ENCODE results near the gene SERPINB1. TPM values are rescaled to one million over a fixed set of nuclear protein-coding genes. Genes with fewer than 3 reads are reported as not detected.

The SERPINB1 gene
- 10 to 100 TPM; 21.1 to 39.2 (median 29.3) TPM for total RNA-seq (2021; fragmentation: NEBNext Ultra II Directional; extraction: Animal tissue kit (Norgen Biotek cat#: 25700))
- long read RNA-seq, transcript SERPINB1-201 (7 exons, 2,619 nt) = major isoform, 50 of 54 reads
- long read RNA-seq, partial matches to known transcripts = 2 of 54 reads
- long read RNA-seq, other reads (novel, unspliced or antisense) = 2 of 54 reads

DNA sequence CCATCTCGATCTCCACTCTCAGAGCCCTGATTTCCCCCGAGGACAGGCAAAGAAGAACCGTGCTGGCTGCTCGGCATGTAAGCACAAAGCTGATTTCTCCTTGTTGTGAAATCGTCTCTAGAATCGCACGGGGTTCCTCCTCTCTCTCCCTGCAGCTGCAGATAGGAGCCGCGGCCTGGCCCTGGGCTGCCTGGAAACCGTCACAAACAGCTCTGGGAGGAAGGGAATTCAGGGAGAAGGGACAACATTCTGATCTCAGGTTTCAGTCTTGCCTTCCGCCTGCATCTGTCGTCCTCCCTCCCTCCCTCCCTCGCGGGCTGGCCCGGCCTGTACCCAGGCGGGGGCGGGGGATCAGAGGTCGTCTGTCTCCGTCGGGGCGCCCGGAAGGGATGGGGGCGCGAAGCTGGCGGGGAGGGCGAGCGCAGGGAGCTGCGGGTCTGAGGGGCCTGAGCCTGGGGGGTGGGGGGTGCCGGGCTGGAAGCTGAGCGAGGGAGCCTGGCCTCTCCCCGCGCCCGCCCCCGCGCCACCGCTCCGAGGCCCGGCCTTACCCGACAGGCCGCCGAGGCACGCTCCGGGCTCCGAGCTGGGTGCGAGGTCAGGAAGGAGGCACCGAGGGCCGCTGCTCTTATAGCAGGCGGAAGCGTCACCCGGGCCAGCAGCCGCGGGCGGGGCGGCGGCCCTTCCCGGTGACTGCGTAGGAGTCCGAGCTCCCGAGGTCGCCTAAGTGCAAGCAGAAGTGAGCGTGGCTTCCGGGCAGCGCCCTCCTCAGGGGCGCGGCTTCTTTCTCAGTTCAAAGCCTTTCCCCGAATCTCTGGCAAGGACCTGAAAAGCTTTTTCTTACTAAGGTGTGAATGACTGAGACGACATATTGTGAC lies at the start of gene SERPINB1:
TSS of gene SERPINB1 (minus strand) at position 600 of the 875 bp plus-strand sequence. CDS start 1,277 bp downstream, outside the sequence.
- TF ChIP-seq, protein P1, sequence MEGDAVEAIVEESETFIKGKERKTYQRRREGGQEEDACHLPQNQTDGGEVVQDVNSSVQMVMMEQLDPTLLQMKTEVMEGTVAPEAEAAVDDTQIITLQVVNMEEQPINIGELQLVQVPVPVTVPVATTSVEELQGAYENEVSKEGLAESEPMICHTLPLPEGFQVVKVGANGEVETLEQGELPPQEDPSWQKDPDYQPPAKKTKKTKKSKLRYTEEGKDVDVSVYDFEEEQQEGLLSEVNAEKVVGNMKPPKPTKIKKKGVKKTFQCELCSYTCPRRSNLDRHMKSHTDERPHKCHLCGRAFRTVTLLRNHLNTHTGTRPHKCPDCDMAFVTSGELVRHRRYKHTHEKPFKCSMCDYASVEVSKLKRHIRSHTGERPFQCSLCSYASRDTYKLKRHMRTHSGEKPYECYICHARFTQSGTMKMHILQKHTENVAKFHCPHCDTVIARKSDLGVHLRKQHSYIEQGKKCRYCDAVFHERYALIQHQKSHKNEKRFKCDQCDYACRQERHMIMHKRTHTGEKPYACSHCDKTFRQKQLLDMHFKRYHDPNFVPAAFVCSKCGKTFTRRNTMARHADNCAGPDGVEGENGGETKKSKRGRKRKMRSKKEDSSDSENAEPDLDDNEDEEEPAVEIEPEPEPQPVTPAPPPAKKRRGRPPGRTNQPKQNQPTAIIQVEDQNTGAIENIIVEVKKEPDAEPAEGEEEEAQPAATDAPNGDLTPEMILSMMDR (IDR thresholded peaks at IDR 0.05) = peak; percentile 62
- Mint-ChIP-seq H3K36me3 (ENCODE audit: low read depth) (peaks cover 5% of the 10 kb centered on the region; the same call in 1 of the 2 replicates), H3K9me3 (no peaks in the 10 kb centered on the region), H3K4me1 (ENCODE audit: low read depth) (peaks cover 59% of the 10 kb centered on the region), H3K27me3 (ENCODE audit: insufficient read depth) (no peaks in the 10 kb centered on the region), H3K27ac (peak within 1 kb of the TSS; percentile 88), H3K4me3 (peak within 1 kb of the TSS; percentile 88)
- peak; percentile 91 for DNase-seq

DNA sequence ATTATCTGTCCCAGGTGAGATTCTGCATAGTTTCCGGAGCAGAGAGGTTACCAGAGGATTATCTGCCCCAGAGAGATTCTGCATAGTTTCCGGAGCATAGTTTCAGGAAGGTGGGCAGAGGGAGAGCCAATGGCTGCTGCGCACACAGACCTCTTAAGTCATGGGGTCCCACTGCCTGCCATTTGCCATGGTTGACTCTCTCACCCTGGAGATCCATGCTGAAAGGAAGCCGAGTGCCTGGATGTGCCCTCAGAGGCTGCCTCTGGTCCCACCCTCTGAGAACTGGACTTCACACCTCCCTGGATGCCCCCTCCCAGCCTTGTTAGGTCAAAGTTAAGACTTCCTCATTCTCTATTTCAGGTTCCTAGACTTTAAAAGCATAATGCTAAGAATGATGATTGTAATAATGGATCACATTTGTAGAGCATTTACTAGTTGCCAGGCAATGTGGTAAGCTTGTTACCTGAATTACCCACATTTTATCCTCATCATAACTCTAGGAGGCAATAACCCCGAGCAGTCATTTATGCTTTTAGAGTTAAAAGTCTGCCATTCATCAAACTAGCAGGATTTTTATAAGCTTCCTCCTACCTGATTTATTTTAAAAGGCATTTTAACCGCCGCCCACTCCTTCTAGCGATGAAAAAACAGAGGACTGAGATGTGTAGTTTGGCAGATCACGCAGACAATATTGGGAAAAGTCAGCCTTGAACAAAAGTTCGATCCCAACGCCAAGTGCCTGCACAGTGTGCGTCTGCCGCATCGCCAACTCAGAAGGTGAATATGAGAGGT lies 49.5 kb upstream of the SERPINB1 start:
- Mint-ChIP-seq H3K4me1 (ENCODE audit: low read depth) (no peaks in the 10 kb centered on the region), H3K27me3 (ENCODE audit: insufficient read depth) (no peaks in the 10 kb centered on the region; the same call in none of the 2 replicates), H3K9me3 (no peaks in the 10 kb centered on the region), H3K4me3 (no peak overlapping the region), H3K36me3 (ENCODE audit: low read depth) (no peaks in the 10 kb centered on the region), H3K27ac (no peak overlapping the region)
- no peak for DNase-seq
- TF ChIP-seq, protein P1 (IDR thresholded peaks at IDR 0.05) = no peak

DNA sequence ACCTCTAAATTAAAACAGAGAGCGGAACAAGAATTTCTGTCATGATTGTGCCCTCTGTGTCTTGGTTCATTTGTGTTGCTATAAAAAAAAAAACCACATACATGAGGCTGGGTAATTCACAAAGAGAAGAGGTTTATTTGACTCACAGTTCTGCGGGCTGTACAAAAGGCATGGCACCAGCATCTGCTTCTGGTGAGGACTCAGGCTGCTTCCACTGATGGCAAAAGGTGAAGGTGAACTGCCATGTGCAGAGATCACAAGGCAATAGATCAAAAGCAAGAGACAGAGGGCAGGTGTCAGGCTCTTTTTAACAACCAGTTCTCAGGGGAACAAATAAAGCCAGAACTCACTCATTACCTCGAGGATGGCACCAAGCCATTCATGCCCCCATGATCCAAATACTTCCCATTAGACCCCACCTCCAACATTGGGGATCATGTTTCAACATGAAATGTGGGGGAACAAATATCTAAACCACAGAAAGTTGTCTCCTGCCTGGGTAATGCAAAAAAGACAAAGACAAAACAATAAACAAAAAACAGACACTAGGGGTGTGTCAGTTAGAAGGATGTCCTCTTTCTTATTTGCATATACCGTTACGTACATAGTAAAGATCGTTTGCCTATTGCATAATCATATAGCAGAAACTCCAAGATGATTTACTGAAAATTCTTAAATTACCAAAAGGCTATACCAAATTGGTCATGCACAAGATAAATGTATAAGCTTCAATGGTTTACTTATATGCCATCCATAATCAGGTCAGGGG lies 44.5 kb upstream of the SERPINB1 start:
- H3K27me3 Mint-ChIP-seq (ENCODE audit: insufficient read depth) = peaks cover 10% of the 10 kb centered on the region
- no peaks in the 10 kb centered on the region for H3K4me1 Mint-ChIP-seq (ENCODE audit: low read depth)
- no peak overlapping the region for H3K27ac Mint-ChIP-seq
- peaks cover 10% of the 10 kb centered on the region; the same call in 1 of the 2 replicates for H3K36me3 Mint-ChIP-seq (ENCODE audit: low read depth)
- H3K9me3 Mint-ChIP-seq = peaks cover 9% of the 10 kb centered on the region; the same call in 1 of the 2 replicates
- no peak for DNase-seq
- TF ChIP-seq, protein P1 (IDR thresholded peaks at IDR 0.05) = no peak
- H3K4me3 Mint-ChIP-seq = no peak overlapping the region

DNA sequence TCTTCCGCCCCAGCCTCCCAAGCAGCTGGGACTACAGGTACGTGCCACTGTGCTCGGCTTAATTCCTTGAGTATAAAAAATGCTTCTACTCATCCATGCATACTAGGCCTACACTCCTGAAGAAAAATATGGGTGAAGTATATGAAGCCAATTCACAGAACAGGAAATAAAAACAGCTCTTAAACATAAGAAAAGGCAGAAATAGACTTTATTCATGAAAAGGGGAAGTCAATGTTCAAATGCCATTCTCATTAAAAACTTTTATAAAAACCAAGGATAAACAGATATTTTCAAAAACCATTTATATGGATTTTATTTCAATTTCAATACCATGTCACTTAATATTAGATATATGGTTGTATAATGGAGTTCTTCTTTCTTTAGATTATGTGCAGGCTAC lies 43.1 kb upstream of the SERPINB1 start:
- Mint-ChIP-seq H3K9me3 (peaks cover 9% of the 10 kb centered on the region; the same call in 1 of the 2 replicates), H3K27ac (no peak overlapping the region), H3K27me3 (ENCODE audit: insufficient read depth) (peaks cover 14% of the 10 kb centered on the region), H3K4me1 (ENCODE audit: low read depth) (no peaks in the 10 kb centered on the region), H3K36me3 (ENCODE audit: low read depth) (peaks cover 10% of the 10 kb centered on the region; the same call in 1 of the 2 replicates), H3K4me3 (no peak overlapping the region)
- TF ChIP-seq, protein P1 (IDR thresholded peaks at IDR 0.05) = no peak
- no peak for DNase-seq

DNA sequence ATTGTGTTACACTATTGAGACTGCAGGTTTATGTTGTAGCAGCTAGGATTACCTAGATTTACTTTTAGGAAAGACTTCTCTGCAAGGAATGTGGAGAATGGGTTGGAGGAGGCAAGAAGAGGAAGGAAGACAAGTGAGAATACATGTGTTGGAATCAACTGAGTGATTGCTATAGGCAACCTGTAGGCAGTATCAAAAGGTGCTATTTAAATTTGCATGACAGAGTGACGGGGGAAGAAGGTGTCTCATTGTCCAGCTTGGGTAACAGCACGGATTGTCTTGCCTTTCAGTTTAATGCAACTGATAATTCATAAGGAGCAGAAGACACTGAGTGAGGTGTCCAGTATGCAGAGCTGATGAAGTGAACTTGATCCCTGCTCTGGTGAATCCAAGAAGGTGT lies 42.0 kb upstream of the SERPINB1 start:
- Mint-ChIP-seq H3K27me3 (ENCODE audit: insufficient read depth) (peaks cover 16% of the 10 kb centered on the region), H3K9me3 (peaks cover 9% of the 10 kb centered on the region; the same call in 1 of the 2 replicates)

More for the DNA sequence above, 42.0 kb upstream of the SERPINB1 start:
- no peak for DNase-seq
- no peak overlapping the region for H3K4me3 Mint-ChIP-seq
- H3K4me1 Mint-ChIP-seq (ENCODE audit: low read depth) = no peaks in the 10 kb centered on the region
- TF ChIP-seq, protein P1 (IDR thresholded peaks at IDR 0.05) = no peak
- no peak overlapping the region for H3K27ac Mint-ChIP-seq
- H3K36me3 Mint-ChIP-seq (ENCODE audit: low read depth) = peaks cover 10% of the 10 kb centered on the region; the same call in 1 of the 2 replicates

All from HFFc6 (cell line).